HUES48 (cell line): Measurements from ENCODE around the gene FANCC.
"Not testable (repeated sequence)": the region's sequence is repeated elsewhere in the genome, so short reads cannot be mapped to it uniquely, and the experiment has no call there.

ENCODE experiments used
- H3K27ac ChIP-seq: one replicate; pipeline ENCODE4 v1.7.0; 2013; ENCODE audit warnings: low read depth, low read length, inconsistent platforms
- H3K27me3 ChIP-seq: 2 replicates; pipeline ENCODE4 v1.6.1; 2013; ENCODE audit warnings: mild to moderate bottlenecking, low read length; ENCODE audit not compliant: control insufficient read depth, insufficient read depth
- H3K36me3 ChIP-seq: 2 replicates; pipeline ENCODE4 v1.6.1; 2013; ENCODE audit warnings: low read length; ENCODE audit not compliant: control insufficient read depth, insufficient read depth
- H3K4me1 ChIP-seq: 2 replicates; pipeline ENCODE4 v1.6.1; 2013; ENCODE audit warnings: mild to moderate bottlenecking, low read length; ENCODE audit not compliant: control insufficient read depth, insufficient read depth
- H3K4me3 ChIP-seq: 2 replicates; pipeline ENCODE4 v1.5.1; 2013; ENCODE audit warnings: mild to moderate bottlenecking, low read depth, low read length
- H3K9ac ChIP-seq: 2 replicates; pipeline ENCODE4 v1.6.1; 2013; ENCODE audit warnings: mild to moderate bottlenecking, low read depth, low read length, moderate library complexity
- H3K9me3 ChIP-seq: 2 replicates; pipeline ENCODE4 v1.6.1; 2013; ENCODE audit warnings: low read length; ENCODE audit not compliant: control insufficient read depth, insufficient read depth

The FANCC gene

DNA sequence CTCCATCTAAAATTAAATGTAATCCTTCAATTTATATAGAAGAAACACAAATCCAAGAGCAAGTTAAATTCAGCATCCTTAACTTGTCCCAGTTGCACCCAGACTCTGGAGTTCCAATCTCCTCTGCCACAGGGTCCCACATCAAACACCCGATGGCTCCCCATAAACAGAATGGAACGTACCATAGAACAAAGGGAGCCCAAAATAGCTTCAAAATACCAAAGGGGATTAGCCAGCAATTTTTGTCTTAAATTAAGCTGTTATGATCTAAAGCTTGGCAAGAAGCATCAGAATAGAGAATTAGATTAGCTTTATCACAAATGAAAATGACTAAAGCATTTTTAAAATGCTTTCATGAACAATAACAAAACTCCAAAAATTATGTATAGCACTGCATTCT, 112.8 kb downstream of the FANCC start:
- H3K27me3 ChIP-seq: no peaks in the 10 kb centered on the region
- peaks cover 21% of the 10 kb centered on the region for H3K4me1 ChIP-seq
- H3K27ac ChIP-seq: no peak overlapping the region
- H3K9ac ChIP-seq: no peak overlapping the region
- no peaks in the 10 kb centered on the region for H3K9me3 ChIP-seq
- no peaks in the 10 kb centered on the region for H3K36me3 ChIP-seq
- no peak overlapping the region for H3K4me3 ChIP-seq

DNA sequence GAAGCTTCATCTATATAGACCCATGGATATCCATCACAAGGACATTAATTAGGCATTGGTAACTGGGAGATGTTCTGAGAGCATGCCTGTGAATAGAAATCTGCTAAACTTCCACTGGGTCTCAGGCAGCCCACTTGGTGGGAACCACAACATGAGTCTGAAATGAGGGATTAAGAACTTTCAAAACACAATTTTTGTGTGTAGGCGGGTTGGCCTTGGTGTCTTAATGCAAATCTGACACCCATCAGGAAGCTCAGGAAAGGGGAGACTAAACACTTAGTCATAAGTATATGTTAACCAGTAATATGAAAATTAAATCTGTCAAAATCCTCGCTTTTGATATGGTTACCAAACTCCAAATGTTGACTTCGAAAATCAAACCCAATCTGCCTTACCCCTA, 113.2 kb downstream of the FANCC start:
- H3K4me1 ChIP-seq: peaks cover 21% of the 10 kb centered on the region
- no peak overlapping the region for H3K9ac ChIP-seq
- no peak overlapping the region for H3K27ac ChIP-seq
- no peaks in the 10 kb centered on the region for H3K27me3 ChIP-seq
- no peaks in the 10 kb centered on the region for H3K36me3 ChIP-seq
- H3K9me3 ChIP-seq: no peaks in the 10 kb centered on the region
- H3K4me3 ChIP-seq: no peak overlapping the region

DNA sequence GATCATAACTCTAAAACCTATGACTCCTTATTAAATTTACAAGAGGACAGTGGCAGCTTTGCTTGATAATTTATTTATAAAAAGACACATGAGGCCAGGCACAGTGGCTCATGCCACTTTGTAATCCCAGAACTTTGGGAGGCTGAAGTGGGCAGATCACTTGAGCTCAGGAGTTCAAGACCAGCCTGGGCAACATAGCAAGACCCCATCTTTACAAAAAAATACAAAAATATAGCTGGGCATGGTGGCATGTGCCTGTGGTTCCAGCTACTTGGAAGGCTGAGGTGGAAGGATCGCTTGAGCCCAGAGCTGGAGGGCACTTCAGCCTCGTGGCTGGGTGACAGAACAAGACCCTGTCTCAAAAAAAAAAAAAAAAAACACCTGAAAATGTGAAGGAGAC, 114.5 kb downstream of the FANCC start:
- not testable (repeated sequence) for H3K9ac ChIP-seq, H3K4me3 ChIP-seq, H3K36me3 ChIP-seq, H3K27ac ChIP-seq, H3K9me3 ChIP-seq, H3K27me3 ChIP-seq
- H3K4me1 ChIP-seq: peaks cover 21% of the 10 kb centered on the region

- Histone ChIP-seq H3K9me3 (no peaks in the 10 kb centered on the region), H3K9ac (no peak overlapping the region), H3K4me3 (no peak overlapping the region), H3K36me3 (no peaks in the 10 kb centered on the region), H3K27ac (no peak overlapping the region), H3K27me3 (no peaks in the 10 kb centered on the region), H3K4me1 (peaks cover 21% of the 10 kb centered on the region)
Measured at GRCh38 chr9:95202076-95202681, 115.3 kb downstream of the FANCC start.

GRCh38 chr9:95201206-95201605, 116.3 kb downstream of the FANCC start:
- no peaks in the 10 kb centered on the region for H3K27me3 ChIP-seq
- no peaks in the 10 kb centered on the region for H3K36me3 ChIP-seq
- no peak overlapping the region for H3K4me3 ChIP-seq
- H3K9ac ChIP-seq: no peak overlapping the region
- H3K9me3 ChIP-seq: no peaks in the 10 kb centered on the region
- H3K4me1 ChIP-seq: peaks cover 21% of the 10 kb centered on the region
- no peak overlapping the region for H3K27ac ChIP-seq

- H3K36me3 ChIP-seq: no peaks in the 10 kb centered on the region
- no peak overlapping the region for H3K9ac ChIP-seq
- no peak overlapping the region for H3K4me3 ChIP-seq
- H3K27me3 ChIP-seq: no peaks in the 10 kb centered on the region
- no peaks in the 10 kb centered on the region for H3K9me3 ChIP-seq
- no peak overlapping the region for H3K27ac ChIP-seq
- H3K4me1 ChIP-seq: peaks cover 13% of the 10 kb centered on the region
Measured at GRCh38 chr9:95197692-95198271, 119.7 kb downstream of the FANCC start.

DNA sequence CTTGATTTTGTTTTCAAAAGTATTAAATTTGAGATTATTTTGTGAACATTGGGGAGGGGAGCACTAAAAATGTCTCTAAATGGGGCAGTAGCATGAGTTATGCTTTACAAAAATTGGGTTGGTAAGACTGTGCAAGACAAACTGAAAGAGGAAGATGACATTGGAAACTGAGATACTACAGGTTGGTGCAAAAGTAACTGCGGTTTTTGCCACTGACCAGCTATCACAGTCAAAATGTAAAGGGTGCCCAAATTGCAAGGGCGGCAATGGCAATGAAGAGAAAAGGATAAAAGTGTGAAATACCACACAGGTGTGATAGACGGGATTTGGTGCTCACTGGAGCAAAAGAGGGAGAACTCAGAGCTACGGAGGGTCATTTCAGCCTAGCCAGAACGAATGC, 124.0 kb downstream of the FANCC start:
- no peak overlapping the region for H3K27ac ChIP-seq
- H3K27me3 ChIP-seq: no peaks in the 10 kb centered on the region
- H3K9ac ChIP-seq: no peak overlapping the region
- H3K9me3 ChIP-seq: no peaks in the 10 kb centered on the region
- no peak overlapping the region for H3K4me3 ChIP-seq
- no peaks in the 10 kb centered on the region for H3K36me3 ChIP-seq
- H3K4me1 ChIP-seq: no peaks in the 10 kb centered on the region; the same call in 1 of the 2 replicates

DNA sequence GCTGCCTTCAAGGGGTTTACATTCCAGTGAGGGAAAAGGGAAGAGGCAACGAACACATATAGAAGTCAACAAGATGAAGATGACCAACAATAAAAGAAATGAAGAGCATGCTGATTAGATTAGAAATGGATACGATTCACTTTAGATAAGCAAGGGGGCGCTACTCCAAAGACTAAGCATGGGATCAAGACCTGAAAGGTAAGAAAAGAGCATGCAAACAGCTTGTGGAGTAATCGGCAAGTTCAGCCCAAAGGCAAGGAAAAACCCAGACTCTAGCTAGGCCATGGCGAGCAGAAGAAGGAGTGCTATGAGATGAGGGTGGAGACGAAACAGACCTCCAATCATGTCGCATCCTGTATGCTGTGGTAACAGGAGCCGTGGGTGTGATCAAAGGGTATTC, 124.4 kb downstream of the FANCC start:
- no peak overlapping the region for H3K4me3 ChIP-seq
- H3K27me3 ChIP-seq: no peaks in the 10 kb centered on the region
- H3K4me1 ChIP-seq: no peaks in the 10 kb centered on the region; the same call in 1 of the 2 replicates
- no peak overlapping the region for H3K27ac ChIP-seq
- no peaks in the 10 kb centered on the region for H3K9me3 ChIP-seq
- no peaks in the 10 kb centered on the region for H3K36me3 ChIP-seq
- no peak overlapping the region for H3K9ac ChIP-seq

DNA sequence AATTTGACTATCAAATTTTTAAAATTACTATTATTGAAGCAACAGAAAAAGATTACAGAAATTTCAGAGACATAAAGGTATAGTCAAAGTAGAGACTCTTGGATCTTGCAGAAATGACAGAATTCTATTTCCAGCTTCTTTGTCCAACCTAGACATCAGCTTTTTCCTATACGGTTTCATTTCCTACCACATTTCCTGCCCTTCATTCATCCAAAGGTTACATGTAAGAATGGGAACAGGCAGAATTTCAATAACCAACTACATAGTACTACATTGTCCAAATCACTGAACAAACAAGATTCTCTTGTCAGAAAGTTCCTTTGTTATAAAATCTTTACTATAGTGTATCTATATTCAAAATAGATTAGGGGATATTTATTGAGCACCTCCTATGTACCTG, 124.9 kb downstream of the FANCC start:
- Histone ChIP-seq H3K27ac (no peak overlapping the region), H3K9me3 (no peaks in the 10 kb centered on the region), H3K9ac (no peak overlapping the region)

DNA sequence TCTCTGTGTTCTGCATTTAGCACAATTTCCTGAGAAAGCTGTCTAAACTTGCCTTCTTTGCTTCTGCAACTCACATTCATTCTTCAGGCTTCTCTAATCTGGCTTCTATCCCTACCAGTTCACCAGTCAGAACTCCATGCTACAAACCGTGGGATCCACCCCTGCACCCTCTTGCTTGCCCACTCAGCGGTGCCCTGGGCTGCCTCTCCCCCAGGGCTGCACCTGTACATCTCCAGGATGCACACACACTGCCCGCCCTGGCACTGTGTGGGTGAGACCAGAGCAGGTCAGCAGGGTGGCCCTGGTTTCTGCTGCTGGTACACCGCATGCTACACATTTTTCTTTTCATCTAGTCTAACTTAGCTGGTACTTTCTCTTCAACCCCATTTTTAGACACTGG, 127.1 kb downstream of the FANCC start:
- no peaks in the 10 kb centered on the region for H3K36me3 ChIP-seq
- H3K4me3 ChIP-seq: no peak overlapping the region
- H3K27ac ChIP-seq: no peak overlapping the region
- no peaks in the 10 kb centered on the region for H3K9me3 ChIP-seq
- no peaks in the 10 kb centered on the region; the same call in 1 of the 2 replicates for H3K4me1 ChIP-seq
- H3K27me3 ChIP-seq: no peaks in the 10 kb centered on the region
- H3K9ac ChIP-seq: no peak overlapping the region

More for the DNA sequence above, 124.9 kb downstream of the FANCC start:
- no peak overlapping the region for H3K4me3 ChIP-seq
- H3K4me1 ChIP-seq: no peaks in the 10 kb centered on the region; the same call in 1 of the 2 replicates
- no peaks in the 10 kb centered on the region for H3K36me3 ChIP-seq
- H3K27me3 ChIP-seq: no peaks in the 10 kb centered on the region

- Histone ChIP-seq H3K36me3 (no peaks in the 10 kb centered on the region), H3K9ac (no peak overlapping the region), H3K27me3 (no peaks in the 10 kb centered on the region), H3K4me1 (no peaks in the 10 kb centered on the region; the same call in 1 of the 2 replicates), H3K27ac (no peak overlapping the region), H3K9me3 (no peaks in the 10 kb centered on the region), H3K4me3 (no peak overlapping the region)
Measured at GRCh38 chr9:95189251-95190098, 128.0 kb downstream of the FANCC start.
